HG03159 (cell line): ENCODE results near the gene PRDX5.

ENCODE experiments used
- ATAC-seq: cut with Tn5 transposase; IDR thresholded peaks from one replicate; pipeline ENCODE4 v1.9.1; 2021; ENCODE audit warnings: mild to moderate bottlenecking, moderate library complexity; ENCODE audit not compliant: unreplicated experiment

Gene PRDX5

GRCh38 chr11:64359712-64360445, 42.0 kb downstream of the PRDX5 start:
- ATAC-seq, result no peak

- no peak for ATAC-seq
Observed at GRCh38 chr11:64360448-64360921, 42.6 kb downstream of the PRDX5 start.

- no peak for ATAC-seq
Observed at GRCh38 chr11:64361659-64362058, 43.7 kb downstream of the PRDX5 start.

- ATAC-seq, result no peak
Observed at GRCh38 chr11:64362339-64362738, 44.4 kb downstream of the PRDX5 start.

GRCh38 chr11:64364435-64364834, 46.5 kb downstream of the PRDX5 start:
- ATAC-seq, result no peak

- no peak for ATAC-seq
Observed at GRCh38 chr11:64364911-64365310, 47.0 kb downstream of the PRDX5 start.

- ATAC-seq, result no peak
Observed at GRCh38 chr11:64366751-64367150, 48.8 kb downstream of the PRDX5 start.

- no peak for ATAC-seq
Observed at GRCh38 chr11:64367931-64368672, 50.2 kb downstream of the PRDX5 start.

- ATAC-seq, result no peak
Observed at GRCh38 chr11:64368673-64369074, 50.8 kb downstream of the PRDX5 start.

GRCh38 chr11:64369440-64370421, 51.8 kb downstream of the PRDX5 start:
- no peak for ATAC-seq

GRCh38 chr11:64371201-64371600, 53.3 kb downstream of the PRDX5 start:
- ATAC-seq, result no peak
